Measurements from ENCODE around the gene NAA60. TPM values are rescaled to one million over a fixed set of nuclear protein-coding genes. Genes with fewer than 3 reads are reported as not detected.

Gene NAA60
- total and polyA plus RNA-seq, 2 of the 13 experiments (the other 11 are each of a cell fraction or from before 2014, with no cell fraction given) = 14.7 to 32.0 TPM

- TF ChIP-seq ARID2 (CRISPR knock-in tag; IDR thresholded peaks at IDR 0.05; ENCODE audit: borderline replicate concordance) (no peak), HOXA5 (CRISPR knock-in tag; IDR thresholded peaks at IDR 0.05) (no peak), ZNF335 (CRISPR knock-in tag; IDR thresholded peaks at IDR 0.05) (no peak), ERF (CRISPR knock-in tag; IDR thresholded peaks at IDR 0.05) (no peak)
These were observed 71.1 kb downstream of the NAA60 start (continued) for GRCh38 chr16:3514621-3515020.

GRCh38 chr16:3515897-3516296 is 72.4 kb downstream of the NAA60 start:
- in situ Hi-C loops (cut with HindIII; ENCODE audit: extremely low pct_ligation_motif_present, low pct_unique_long_range_greater_than_20kb) (no loop called here), intact Hi-C loops (cut with micrococcal nuclease; ENCODE audit: unreplicated experiment) (no loop called here)
- Histone ChIP-seq H4K20me1 (ENCODE audit: insufficient read depth, low read length) (no peaks in the 10 kb centered on the region), H3K4me3 (replicated peaks in 1 of 3; ENCODE audit: insufficient read depth in 1 of 3, low read depth in 2 of 3, low read length in 3 of 3) (no peak overlapping the region), H3K9me3 (ENCODE audit: low read length) (no peaks in the 10 kb centered on the region), H3K4me1 (ENCODE audit: insufficient read depth, low read length) (peaks cover 11% of the 10 kb centered on the region), H2AFZ (ENCODE audit: low read length) (no peak overlapping the region), H3K27ac (ENCODE audit: extremely low read length, insufficient read depth, low read length) (no peak overlapping the region), H3K79me2 (ENCODE audit: insufficient read depth, low read length) (no peaks in the 10 kb centered on the region), H3K36me3 (replicated peaks in 1 of 2; ENCODE audit: control insufficient read depth in 1 of 2, insufficient read depth in 2 of 2, low read length in 2 of 2) (peaks cover 13 to 49% of the 10 kb centered on the region in 2 experiments), H3K27me3 (ENCODE audit: control insufficient read depth in 1 of 2, insufficient read depth in 2 of 2, low read length in 2 of 2) (no peaks in the 10 kb centered on the region), H3K4me2 (ENCODE audit: low read depth, low read length) (no peak overlapping the region), H3K9ac (ENCODE audit: insufficient read depth, low read depth, low read length) (no peak overlapping the region)
- FAIRE-seq (no peak), ATAC-seq (no peak), DNase-seq (ENCODE audit: low spot score) (no peak)
- CTCF ChIA-PET (ENCODE audit: low intra/inter-chr PET ratio, low total read pairs) = no interaction called here
- no TSS peak for BruUV-seq (replicated peaks)
- 98% methylated on average over 4 of the region's 4 CpGs for WGBS (ENCODE audit: low lambda C conversion rate)
- POLR2A ChIA-PET = no interaction called here
- TF ChIP-seq REL (CRISPR knock-in tag; conservative IDR thresholded peaks at IDR 0.05) (no peak), ZNF768 (CRISPR knock-in tag; IDR thresholded peaks at IDR 0.05) (peak; percentile 47; the same call in 1 of the 2 replicates), ATRX (CRISPR knock-in tag; IDR thresholded peaks at IDR 0.05; ENCODE audit: borderline replicate concordance) (no peak), HMGA1 (CRISPR knock-in tag; conservative IDR thresholded peaks at IDR 0.05) (no peak)
